Immature natural killer cell (primary cell): ENCODE results near the gene NDC80. TPM values are rescaled to one million over a fixed set of nuclear protein-coding genes. Genes with fewer than 3 reads are reported as not detected.
"Not testable (repeated sequence)": the region's sequence is repeated elsewhere in the genome, so short reads cannot be mapped to it uniquely, and the experiment has no call there.

Experiments used
- DNase-seq, 3 donors: peaks; one replicate each; pipeline ENCODE4 v3.0.0; 2022; ENCODE audit warnings: mixed read lengths in 1 of 3
- H3K27ac Mint-ChIP-seq, 6 donors: one replicate each; pipeline ENCODE4 v1.8.0; 2020; ENCODE audit warnings: mixed read lengths in 6 of 6, mild to moderate bottlenecking in 5 of 6, inconsistent platforms in 4 of 6, moderate library complexity in 3 of 6
- H3K27me3 Mint-ChIP-seq, 3 donors: one replicate each; pipeline ENCODE4 v1.8.0; 2020 to 2021; ENCODE audit warnings: low read depth in 3 of 3, mild to moderate bottlenecking in 3 of 3, mixed read lengths in 3 of 3, moderate library complexity in 3 of 3, inconsistent platforms in 1 of 3
- H3K36me3 Mint-ChIP-seq, 3 donors: one replicate each; pipeline ENCODE4 v1.8.0; 2020; ENCODE audit warnings: mixed read lengths in 3 of 3, inconsistent platforms in 2 of 3, mild to moderate bottlenecking in 2 of 3
- H3K4me1 Mint-ChIP-seq, 2 donors: one replicate each; pipeline ENCODE4 v1.8.0; 2020; ENCODE audit warnings: inconsistent platforms in 2 of 2, mild to moderate bottlenecking in 2 of 2, mixed read lengths in 2 of 2, moderate library complexity in 1 of 2
- H3K4me3 Mint-ChIP-seq, 5 donors: one replicate each; pipeline ENCODE4 v1.8.0; 2020; ENCODE audit warnings: mild to moderate bottlenecking in 5 of 5, mixed read lengths in 5 of 5, inconsistent platforms in 3 of 5, moderate library complexity in 3 of 5
- H3K9me3 Mint-ChIP-seq, 6 donors: one replicate each; pipeline ENCODE4 v1.8.0; 2020; ENCODE audit warnings: mild to moderate bottlenecking in 6 of 6, mixed read lengths in 6 of 6, inconsistent platforms in 4 of 6, moderate library complexity in 3 of 6
- polyA plus RNA-seq, 3 donors: library from polyadenylated mRNA; unstranded; fragments of 300-500 nt; fragmentation: Illumina TruSeq; gene quantifications; one replicate each; pipeline ENCODE4 v1.2.3, GENCODE V29; 2021

NDC80 gene
- polyA plus RNA-seq, 3 donors from 2014 or later, result 1.6 to 2.7 (median 2.6) TPM

- Mint-ChIP-seq H3K27me3 (peaks cover 7 to 19% (median 17%) of the 10 kb centered on the region in 3 donors), H3K27ac (peak overlapping the region; percentile 91 to 99 (median 95)), H3K36me3 (peaks cover 0 to 4% (median 0%) of the 10 kb centered on the region in 3 donors), H3K4me3 (peak overlapping the region; percentile 87 to 97 (median 92)), H3K9me3 (peaks cover 0 to 1% (median 0%) of the 10 kb centered on the region in 6 donors), H3K4me1 (peaks cover 34 to 43% of the 10 kb centered on the region in 2 donors)
- DNase-seq, result no peak
These were observed 83.0 kb downstream of the NDC80 start for GRCh38 chr18:2654169-2654927.

GRCh38 chr18:2654928-2655177 is 83.5 kb downstream of the NDC80 start:
- H3K27me3 Mint-ChIP-seq, result peaks cover 7 to 19% (median 15%) of the 10 kb centered on the region in 3 donors
- peak overlapping the region; percentile 87 to 97 (median 92) for H3K4me3 Mint-ChIP-seq
- H3K36me3 Mint-ChIP-seq, result peaks cover 0 to 4% (median 0%) of the 10 kb centered on the region in 3 donors
- peaks cover 38 to 48% of the 10 kb centered on the region in 2 donors for H3K4me1 Mint-ChIP-seq
- no peaks in the 10 kb centered on the region for H3K9me3 Mint-ChIP-seq
- H3K27ac Mint-ChIP-seq, result peak overlapping the region; percentile 91 to 99 (median 95)
- DNase-seq, result peak; percentile 79 to 86 (median 84)

GRCh38 chr18:2655178-2655953 is 84.0 kb downstream of the NDC80 start, which contains the start of gene SMCHD1:
Gene SMCHD1, plus strand, starts transcription at chr18:2655726. Its CDS starts 350 bp downstream, at chr18:2656076.
- Mint-ChIP-seq H3K36me3 (peaks cover 0 to 4% (median 0%) of the 10 kb centered on the region in 3 donors), H3K4me1 (peaks cover 39 to 49% of the 10 kb centered on the region in 2 donors), H3K9me3 (no peaks in the 10 kb centered on the region), H3K4me3 (peak within 1 kb of the TSS; percentile 87 to 97 (median 93)), H3K27me3 (peaks cover 7 to 19% (median 15%) of the 10 kb centered on the region in 3 donors), H3K27ac (peak within 1 kb of the TSS; percentile 91 to 99 (median 96))
- peak; percentile 87 to 90 (median 90) for DNase-seq

- Mint-ChIP-seq H3K9me3 (no peaks in the 10 kb centered on the region), H3K27ac (peak overlapping the region; percentile 88 to 98 (median 96)), H3K4me1 (peaks cover 41 to 52% of the 10 kb centered on the region in 2 donors), H3K36me3 (peaks cover 2 to 4% (median 2%) of the 10 kb centered on the region in 3 donors), H3K4me3 (peak overlapping the region; percentile 87 to 97 (median 93)), H3K27me3 (peaks cover 8 to 19% (median 15%) of the 10 kb centered on the region in 3 donors)
- DNase-seq, result no peak
These were observed 84.5 kb downstream of the NDC80 start for GRCh38 chr18:2655954-2656236.

GRCh38 chr18:2656237-2656980 is 85.1 kb downstream of the NDC80 start:
- peaks cover 8 to 20% (median 15%) of the 10 kb centered on the region in 3 donors for H3K27me3 Mint-ChIP-seq
- H3K27ac Mint-ChIP-seq, result peak overlapping the region; percentile 88 to 98 (median 96)
- H3K9me3 Mint-ChIP-seq, result no peaks in the 10 kb centered on the region
- H3K4me3 Mint-ChIP-seq, result peak overlapping the region; percentile 87 to 97 (median 93)
- H3K4me1 Mint-ChIP-seq, result peaks cover 45 to 57% of the 10 kb centered on the region in 2 donors
- DNase-seq, result peak in 2 of 3 donors; percentile 50 to 57
- peaks cover 3 to 4% (median 4%) of the 10 kb centered on the region in 3 donors for H3K36me3 Mint-ChIP-seq

- Mint-ChIP-seq H3K27ac (peak overlapping the region; percentile 88 to 98 (median 96)), H3K4me1 (peaks cover 47 to 61% of the 10 kb centered on the region in 2 donors), H3K4me3 (peak overlapping the region; percentile 87 to 97 (median 93)), H3K27me3 (peaks cover 8 to 20% (median 15%) of the 10 kb centered on the region in 3 donors), H3K9me3 (no peaks in the 10 kb centered on the region), H3K36me3 (peaks cover 3 to 4% (median 4%) of the 10 kb centered on the region in 3 donors)
- DNase-seq, result no peak
These were observed 85.7 kb downstream of the NDC80 start for GRCh38 chr18:2656981-2657512.

GRCh38 chr18:2657788-2658458 is 86.6 kb downstream of the NDC80 start:
- H3K4me1 Mint-ChIP-seq, result peaks cover 54 to 68% of the 10 kb centered on the region in 2 donors

GRCh38 chr18:2660849-2661248 is 89.5 kb downstream of the NDC80 start:
- Mint-ChIP-seq H3K4me3 (peak overlapping the region in 2 of 5 donors; percentile 15 to 21), H3K27ac (peak overlapping the region in 4 of 6 donors; percentile 25 to 81 (median 64)), H3K4me1 (peaks cover 75 to 84% of the 10 kb centered on the region in 2 donors), H3K27me3 (peaks cover 5 to 13% (median 6%) of the 10 kb centered on the region in 3 donors)
- not testable (repeated sequence) for H3K36me3 Mint-ChIP-seq, H3K9me3 Mint-ChIP-seq, DNase-seq

More at GRCh38 chr18:2657788-2658458, 86.6 kb downstream of the NDC80 start:
- DNase-seq, result no peak
- Mint-ChIP-seq H3K4me3 (peak overlapping the region; percentile 84 to 97 (median 91)), H3K9me3 (no peaks in the 10 kb centered on the region), H3K27ac (peak overlapping the region; percentile 80 to 98 (median 86)), H3K27me3 (peaks cover 8 to 23% (median 15%) of the 10 kb centered on the region in 3 donors), H3K36me3 (peaks cover 3 to 4% (median 4%) of the 10 kb centered on the region in 3 donors)

GRCh38 chr18:2662288-2662687 is 90.9 kb downstream of the NDC80 start:
- not testable (repeated sequence) for DNase-seq, H3K27me3 Mint-ChIP-seq, H3K36me3 Mint-ChIP-seq, H3K4me3 Mint-ChIP-seq, H3K9me3 Mint-ChIP-seq
- peaks cover 74 to 89% of the 10 kb centered on the region in 2 donors for H3K4me1 Mint-ChIP-seq
- H3K27ac Mint-ChIP-seq, result peak overlapping the region in 2 of 6 donors; percentile 32 to 69

GRCh38 chr18:2662990-2663389 is 91.6 kb downstream of the NDC80 start:
- H3K27me3 Mint-ChIP-seq, result peaks cover 0 to 4% (median 1%) of the 10 kb centered on the region in 3 donors
- peaks cover 5 to 10% (median 9%) of the 10 kb centered on the region in 3 donors for H3K36me3 Mint-ChIP-seq
- H3K27ac Mint-ChIP-seq, result peak overlapping the region; percentile 3 to 84 (median 64)
- DNase-seq, result no peak
- no peaks in the 10 kb centered on the region for H3K9me3 Mint-ChIP-seq
- peaks cover 69 to 84% of the 10 kb centered on the region in 2 donors for H3K4me1 Mint-ChIP-seq
- H3K4me3 Mint-ChIP-seq, result peak overlapping the region; percentile 8 to 69 (median 59)
